ENCODE measurements around the gene PAIP2B.
"Not testable (repeated sequence)": the region's sequence is repeated elsewhere in the genome, so short reads cannot be mapped to it uniquely, and the experiment has no call there.

PAIP2B gene

DNA sequence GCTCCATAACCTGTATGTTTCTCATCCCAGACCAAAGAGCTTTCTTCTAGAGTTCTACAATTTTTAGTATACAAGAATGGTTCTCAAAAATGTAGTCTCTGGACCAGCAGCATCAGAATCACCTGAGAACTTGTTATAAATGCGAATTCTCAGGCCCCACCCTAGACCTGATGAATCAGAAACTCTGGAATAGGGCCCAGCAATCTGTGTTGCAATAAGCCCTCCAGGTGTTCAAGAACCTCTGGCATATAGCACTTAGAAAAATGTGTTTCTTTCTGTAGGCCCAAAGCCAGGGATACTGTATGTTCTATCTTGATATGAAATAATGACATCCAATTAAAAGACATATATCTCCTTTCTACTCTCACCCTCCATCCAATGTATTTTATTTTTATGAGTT, 10.4 kb downstream of the PAIP2B start:
- no peak for DNase-seq (ENCODE audit: low spot score)

DNA sequence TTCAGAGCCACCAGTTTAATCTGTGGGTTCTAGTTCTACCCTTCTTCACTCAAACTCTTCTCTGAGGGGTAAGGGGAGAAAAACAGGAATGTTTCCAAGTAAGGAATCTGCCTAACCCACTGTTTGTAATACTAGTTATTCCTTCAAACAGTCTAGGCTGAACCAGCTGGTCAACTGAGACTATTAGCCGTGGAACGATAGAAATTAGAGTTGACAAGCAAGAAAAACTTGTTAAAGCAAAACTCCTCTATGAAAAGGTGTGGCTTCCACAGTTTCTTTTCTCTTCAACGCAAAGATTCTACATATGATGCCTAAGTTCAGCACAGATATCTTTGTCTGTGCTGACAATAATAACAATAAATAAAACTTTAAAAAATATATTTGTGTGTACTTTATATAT, 11.5 kb downstream of the PAIP2B start:
- no peak for DNase-seq (ENCODE audit: low spot score)

DNA sequence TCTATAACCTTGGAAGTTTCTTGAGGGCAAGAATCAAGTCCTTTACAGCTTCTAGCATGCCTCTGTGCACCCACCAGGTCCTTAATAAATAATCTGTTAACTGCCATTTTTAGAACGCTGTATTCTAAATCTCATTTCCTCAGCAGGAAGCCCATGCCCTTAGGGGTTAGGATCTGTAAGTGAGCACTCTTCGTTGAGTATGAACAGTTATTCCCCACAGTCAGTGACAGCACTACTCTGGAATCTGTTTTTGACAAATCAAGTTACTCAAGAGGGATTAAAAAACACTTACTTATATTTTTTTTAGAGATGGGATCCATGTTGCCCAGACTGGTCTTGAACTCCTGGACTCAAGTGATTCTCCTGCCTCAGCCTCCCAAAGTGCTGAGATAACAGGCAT, 14.6 kb downstream of the PAIP2B start:
- DNase-seq (ENCODE audit: low spot score), result no peak

DNA sequence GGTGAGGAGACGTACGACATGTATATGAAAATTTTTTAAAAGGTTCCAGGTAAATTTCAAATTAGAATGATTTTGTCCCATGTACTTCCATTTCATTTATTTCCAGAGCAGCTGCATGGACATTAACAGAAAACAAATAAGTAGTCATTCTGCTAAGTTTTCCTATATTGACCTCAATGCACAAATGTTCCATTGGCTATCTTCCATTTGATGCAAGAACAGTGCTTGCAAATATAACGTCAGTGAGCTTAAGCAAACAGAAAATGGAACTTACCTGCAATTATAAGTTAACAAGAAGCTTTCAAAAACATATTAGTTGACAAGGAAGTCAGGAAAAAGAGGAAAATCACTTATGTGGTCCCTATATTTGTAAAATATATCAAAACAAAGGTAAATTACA, 16.6 kb downstream of the PAIP2B start:
- DNase-seq (ENCODE audit: low spot score), result no peak

DNA sequence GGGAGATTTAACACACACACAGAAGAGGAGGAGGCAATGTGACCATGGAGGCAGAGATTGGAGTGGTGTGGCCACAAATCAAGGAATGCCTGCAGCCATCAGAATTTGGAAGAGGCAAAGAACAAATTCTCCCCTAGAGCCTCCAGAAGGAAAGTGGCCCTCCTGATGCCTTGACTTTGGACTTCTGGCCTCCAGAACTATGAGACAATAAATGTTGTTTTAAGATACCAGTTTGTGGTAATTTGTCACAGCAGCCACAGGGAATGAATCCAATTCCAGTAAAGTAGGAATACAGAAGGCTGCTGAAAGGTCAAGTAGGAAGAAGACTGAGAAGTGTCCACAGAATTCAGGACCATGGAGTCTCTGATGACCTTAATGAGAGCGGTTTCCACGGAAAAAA, 18.1 kb downstream of the PAIP2B start:
- no peak for DNase-seq (ENCODE audit: low spot score)

DNA sequence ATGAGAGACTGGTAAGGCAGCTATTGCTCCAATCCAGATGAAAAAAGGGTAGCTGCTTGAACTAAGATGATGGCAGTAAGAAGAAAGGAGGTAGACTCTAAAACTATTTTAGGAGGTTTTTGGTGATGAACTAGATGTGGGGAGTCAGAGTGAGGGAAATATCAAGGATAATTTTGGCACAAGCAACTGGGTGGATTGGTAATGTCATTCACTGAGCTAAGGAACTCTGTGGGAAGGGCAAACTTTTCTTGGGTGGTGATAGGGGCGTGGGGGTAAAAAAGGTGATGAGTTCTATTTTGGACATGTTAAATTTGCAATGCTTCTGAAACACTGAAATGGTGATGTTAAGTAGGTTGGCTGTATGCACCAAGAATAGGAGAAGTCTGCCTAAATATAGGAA, 19.3 kb downstream of the PAIP2B start:
- DNase-seq (ENCODE audit: low spot score), result no peak

DNA sequence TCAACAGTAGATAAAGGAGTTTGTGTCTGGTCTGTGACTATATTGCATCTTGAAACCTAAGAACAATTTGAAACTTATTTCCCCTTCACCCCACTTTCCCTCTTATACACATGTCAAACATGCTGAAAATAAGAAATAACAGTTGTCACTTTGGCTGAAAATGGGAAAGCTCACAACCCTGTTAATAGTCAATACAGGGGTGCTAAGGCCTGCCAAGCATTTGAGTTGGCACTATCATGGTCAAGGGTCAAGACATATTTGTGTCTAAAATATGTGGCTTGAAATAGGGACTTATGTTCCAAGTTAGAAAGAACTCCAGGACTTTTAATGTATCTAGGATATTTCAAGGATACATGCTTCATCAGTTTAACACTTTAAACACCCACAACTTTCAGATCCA, 20.6 kb downstream of the PAIP2B start:
- no peak for DNase-seq (ENCODE audit: low spot score)

DNA sequence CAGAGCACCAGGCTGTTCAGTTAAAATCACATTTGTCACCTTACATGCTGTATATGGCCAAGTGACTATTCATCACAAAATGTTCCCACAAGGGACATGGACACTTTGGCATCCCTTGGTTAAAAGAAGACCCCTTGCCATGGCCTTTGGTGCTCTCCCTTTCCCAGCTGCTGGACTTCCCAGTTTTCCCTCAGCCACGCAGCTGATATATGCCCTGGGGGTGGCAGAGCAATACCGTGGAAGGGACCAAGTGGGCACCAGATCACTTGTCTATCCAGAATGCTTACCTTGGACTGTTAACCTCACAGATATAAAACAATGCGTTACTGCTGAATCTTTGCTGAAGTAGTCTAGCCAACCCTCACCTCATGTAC, 35.3 kb downstream of the PAIP2B start:
- DNase-seq (ENCODE audit: low spot score), result no peak

DNA sequence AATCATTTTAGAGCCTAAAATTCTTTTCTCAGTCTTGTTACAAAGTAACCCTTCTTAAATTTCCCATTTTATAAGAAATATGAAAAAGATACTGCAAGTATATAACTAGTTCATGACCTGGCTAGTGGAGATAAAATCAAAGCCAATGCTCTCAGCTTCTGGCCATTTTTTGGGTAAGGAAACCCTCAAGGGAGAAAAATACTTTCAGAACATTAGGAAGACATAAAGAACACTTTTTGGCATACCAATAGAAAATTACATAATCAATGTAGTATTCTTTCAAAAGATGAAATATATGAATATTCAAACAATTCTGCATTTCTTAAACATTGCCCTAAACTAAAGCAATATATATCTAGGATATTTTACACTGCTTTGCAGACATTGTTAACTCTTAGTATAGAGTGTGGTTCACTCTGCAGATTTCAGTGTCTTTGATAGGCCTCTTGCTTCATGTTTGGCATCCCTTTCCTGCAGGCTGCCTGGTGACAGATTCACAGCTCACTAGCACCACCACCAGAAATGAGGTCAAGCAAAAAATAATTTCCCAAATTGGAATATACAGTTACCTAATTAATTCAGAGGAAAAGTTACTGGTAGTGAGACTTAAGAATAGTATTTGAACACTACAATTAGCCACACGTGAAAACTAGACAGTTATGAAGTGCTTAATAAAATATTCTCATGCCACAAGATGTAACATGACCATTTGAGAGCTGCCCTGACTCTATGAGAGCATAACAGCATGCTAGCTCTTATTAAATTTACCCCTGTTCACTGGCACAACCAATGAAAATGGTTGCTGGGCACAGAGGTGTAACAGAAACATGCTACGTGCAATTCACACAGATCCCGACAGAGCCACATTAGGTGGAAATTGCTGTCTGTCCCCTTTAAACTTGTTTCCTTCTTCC, 36.0 kb downstream of the PAIP2B start:
- DNase-seq (ENCODE audit: low spot score), result peak; percentile 49

DNA sequence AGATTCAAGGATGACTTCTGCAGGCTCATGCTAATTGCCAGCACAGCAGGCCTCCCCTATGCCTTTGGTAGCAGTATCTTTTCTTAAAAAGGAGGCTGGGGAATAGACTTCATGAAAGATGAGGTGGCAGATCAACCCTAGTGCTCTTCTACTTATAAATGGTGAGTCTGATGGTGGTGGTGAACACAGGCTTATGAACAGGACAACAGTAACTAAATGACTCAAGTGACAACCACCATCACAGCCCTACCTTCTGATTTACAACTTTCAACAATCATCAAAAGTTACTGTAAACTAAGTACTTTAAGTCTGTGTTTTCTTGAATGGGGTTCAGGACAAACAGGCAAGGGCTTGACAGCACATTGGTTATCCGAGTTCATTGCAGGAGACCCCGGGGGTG, 39.3 kb downstream of the PAIP2B start:
- DNase-seq (ENCODE audit: low spot score), result no peak

DNA sequence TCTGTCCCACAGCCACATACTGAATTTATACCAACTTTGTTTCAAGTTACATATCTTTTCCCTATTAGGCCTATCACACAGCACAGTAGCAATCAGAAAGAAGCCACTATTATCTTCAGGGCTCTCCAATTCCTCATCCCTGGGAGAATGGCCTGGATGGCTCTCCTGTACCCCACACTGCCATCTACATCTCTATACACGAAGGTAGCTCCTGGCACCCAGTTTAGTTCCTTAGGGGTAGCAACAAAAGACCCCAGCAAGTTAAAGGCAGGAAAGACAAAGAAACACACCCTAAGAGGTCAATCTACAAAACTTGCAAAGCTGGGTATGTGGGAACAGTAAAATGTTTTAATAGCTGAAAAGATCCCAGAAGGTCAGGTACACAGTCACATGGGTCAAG, 39.9 kb downstream of the PAIP2B start:
- DNase-seq (ENCODE audit: low spot score), result no peak

DNA sequence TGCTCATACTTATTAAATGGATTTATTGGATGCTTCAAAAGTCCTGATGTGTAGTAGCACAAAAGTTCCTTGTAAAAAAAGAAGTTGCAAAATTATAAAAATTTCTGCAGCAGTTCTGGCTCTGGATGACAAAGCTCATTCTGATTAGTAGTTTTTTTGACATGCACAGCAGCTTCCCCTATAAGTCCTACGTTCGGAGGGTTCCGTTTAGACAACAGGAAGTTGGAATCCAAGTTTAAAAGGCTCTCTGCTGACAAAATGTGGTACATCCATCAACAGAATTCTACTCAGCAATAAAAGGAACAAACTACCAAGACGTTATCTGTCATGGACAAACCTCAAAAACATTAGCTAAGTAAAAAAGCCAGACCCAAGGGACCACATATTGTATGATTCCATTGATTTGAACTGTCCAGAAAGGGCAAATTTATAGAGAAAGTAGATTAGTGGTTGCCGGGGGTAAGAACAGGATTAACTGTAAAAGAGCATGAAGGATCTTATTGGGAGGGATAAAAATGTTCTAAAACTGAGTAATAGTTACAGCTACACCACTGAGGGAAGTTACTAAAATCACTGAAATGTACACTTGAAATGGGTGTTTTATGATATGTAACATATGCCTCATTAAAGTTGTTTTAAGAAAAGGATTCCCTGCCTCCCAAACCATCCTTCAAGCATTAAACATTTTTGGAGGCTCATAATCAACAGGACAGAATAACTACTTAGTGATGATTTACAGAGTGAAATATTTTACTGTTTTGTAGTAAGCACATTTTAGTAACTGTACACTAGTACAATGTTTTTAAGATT, 43.4 kb downstream of the PAIP2B start:
- not testable (repeated sequence) for DNase-seq (ENCODE audit: low spot score)

DNA sequence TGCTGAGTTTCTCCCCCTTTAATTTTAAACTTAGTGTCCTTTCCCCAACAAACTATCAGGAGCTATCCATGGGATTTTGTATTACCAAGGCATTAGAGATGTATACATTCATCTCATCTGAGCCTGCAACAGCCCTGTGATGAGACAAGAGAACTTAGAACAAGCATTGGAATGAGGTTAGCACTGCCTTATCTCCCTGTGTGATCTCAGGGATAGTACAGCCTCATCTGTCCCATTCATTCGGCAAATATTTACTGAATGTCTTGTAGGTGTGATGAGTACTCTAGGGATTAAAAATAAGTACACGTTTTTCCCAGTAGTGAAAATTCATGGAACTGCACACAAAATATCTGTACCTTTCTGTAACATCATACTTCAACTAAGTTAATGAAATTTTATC, 45.6 kb downstream of the PAIP2B start:
- DNase-seq (ENCODE audit: low spot score), result no peak

DNA sequence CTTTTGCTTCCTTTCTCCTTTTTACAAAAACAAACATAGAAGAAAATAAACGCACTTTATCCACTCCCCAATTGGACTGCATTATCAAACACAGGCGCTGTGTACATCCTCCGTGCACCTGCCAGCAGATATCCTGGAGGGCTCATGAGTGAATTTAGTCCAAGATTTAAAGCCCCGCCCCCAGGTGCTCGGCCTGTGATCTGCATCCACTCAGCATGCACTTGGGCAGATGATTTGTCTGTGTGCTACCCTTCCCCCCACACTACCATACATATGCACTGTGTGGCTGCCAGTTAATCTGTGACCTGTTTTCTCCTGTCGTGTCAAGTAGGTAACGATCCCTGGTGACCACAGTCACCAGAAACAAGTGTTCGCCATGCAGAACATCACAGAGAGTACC, 48.1 kb downstream of the PAIP2B start:
- DNase-seq (ENCODE audit: low spot score), result not testable (repeated sequence)

DNA sequence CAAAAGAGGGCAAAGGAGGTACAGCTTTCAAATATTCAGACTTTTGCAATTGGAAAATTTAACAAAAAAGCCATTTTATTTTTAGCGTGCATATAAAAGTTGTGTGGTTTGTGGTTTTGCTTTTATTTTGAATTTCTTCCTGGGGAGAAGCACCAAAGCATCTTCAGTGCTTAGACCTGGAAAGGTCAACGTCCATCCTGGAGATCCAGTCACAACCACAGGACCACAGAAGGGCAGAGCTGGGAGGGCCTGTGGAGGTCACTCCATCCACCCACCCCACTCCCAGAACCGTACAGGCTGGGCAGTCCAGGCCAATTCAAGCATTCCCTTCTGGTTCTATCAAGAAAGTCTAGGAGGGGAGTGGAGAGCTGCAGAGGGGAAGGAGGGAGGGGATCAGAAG, 52.7 kb downstream of the PAIP2B start:
- no peak for DNase-seq (ENCODE audit: low spot score)

DNA sequence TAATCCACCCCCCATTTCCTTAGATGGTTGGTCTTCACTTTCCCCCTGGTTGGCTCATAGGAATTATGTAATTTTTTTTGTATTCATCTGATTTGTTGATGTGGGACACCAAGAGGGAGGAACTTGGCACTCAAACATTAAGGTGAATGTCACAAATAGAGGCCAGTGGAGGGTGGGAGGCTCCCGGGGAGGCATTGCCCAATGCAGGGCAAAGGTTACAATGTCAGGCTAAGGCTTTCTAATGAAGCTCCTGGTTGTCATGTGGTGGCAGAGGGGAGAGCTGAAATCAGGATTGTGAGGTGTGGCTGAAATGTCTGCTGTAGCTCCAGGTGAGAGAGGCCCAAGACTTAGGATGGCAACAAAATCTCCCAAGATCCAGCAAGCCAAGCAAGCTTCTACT, 53.8 kb downstream of the PAIP2B start:
- DNase-seq (ENCODE audit: low spot score), result no peak

DNA sequence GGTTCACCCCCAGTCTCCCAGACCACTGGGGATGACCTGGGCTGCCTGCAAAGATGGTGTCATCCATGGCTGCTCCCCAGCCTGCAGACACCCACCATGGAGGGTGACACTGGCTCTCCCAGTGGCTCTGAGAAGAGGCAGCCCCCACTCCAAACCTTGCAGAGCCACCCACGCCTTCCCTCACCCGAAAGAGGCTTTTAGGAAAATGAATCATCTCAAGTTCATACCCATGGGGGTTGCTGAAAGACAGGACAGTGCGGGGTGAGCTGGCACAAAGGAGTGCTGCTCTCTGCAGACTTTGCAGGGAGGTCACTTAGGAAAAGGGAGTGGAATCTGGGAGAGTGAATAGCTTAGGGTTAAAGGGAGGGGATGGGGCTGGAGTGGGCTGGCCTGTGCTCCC, 60.1 kb downstream of the PAIP2B start:
- no peak for DNase-seq (ENCODE audit: low spot score)

DNA sequence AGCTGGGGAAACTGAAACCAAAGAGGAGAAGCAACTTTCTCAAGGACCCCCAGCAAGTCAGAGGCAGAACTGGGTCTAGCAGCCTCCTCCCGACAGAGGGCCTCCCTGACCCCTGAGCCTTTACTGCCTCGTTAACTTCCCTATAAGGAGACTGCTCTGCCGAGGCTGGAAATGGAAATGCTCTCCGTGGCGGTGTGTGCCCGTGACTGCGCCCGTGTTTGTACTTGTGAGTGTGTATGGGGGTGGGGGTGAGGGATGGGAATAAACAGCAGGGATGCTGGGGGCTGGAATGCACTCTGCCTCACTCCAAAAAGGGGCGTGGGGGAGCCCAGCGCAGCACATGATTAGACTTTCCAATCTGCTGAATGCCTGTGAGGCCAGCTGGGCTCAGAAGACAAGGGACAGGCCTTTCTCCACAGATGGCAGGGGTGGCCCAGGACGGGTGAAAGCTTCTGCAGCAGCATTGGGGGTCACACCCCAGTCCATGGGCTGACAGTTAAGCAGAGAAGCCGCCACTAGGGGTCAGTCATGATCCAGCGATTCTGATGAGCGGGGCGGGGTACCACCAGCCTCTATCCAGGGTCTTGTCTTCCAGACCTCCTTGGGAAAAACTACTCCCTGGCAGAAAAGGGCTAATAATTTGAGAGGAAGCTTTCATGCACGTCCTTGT, 69.6 kb downstream of the PAIP2B start:
- DNase-seq (ENCODE audit: low spot score), result peak; percentile 68

DNA sequence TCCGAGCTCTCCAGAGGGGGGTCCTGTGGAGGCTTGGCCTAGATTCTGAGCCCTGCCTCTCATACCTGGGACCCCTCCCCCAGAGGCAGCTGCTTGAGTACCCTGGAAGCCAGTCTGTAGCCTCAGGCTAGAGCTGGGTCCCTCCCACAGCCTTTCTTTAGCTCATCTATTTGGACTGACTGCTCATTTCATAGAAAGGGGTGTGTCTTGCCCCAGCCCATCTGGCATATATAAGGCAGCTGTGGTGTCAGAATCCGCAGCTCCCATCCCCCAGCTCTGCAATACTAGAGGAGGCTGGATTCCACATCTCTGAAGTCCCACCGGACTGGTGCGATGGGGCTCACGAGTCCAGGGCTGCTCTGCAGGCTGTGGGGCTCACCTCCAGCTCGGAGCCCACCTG, 70.3 kb downstream of the PAIP2B start:
- DNase-seq (ENCODE audit: low spot score), result peak; percentile 30

DNA sequence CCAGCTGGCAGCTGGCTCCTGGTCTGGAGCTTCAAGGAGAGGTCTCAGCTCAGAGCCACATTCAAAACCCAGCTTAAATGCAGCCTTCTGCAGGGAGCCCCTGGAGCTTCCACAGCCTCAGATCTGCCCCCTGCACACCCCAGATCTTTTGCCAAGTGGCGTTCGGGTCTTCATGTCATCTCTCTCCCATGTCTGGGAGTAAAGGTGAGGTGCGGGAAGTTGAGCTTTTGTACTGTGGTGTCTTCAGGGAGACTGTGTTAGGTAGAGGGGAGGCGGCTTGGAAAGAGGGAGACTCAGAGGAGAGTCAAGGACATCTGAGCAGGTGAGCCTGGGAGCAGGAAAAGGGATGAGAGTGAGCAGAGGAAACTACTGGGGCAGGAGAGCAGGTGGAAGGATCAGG, 71.1 kb downstream of the PAIP2B start:
- DNase-seq (ENCODE audit: low spot score), result no peak

DNA sequence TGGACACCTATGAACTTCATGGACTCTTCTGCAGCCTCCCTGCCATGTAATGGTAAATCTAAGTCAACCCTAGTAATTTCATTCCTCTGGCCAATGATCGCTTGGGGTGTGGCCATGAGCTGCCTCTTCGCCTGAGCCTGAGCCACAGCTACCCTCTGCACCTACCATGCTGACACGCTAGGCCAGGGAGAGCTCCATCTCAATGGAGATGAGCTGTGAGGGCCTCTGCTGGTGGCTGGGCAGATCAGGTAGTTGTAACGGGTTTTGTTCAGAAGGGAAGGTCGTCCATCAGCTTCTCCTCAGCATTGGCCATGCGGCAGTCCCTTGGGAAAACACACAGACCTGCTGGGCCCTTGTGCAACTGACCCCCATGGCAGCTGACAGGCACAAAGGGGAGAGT, 72.1 kb downstream of the PAIP2B start:
- no peak for DNase-seq (ENCODE audit: low spot score)

DNA sequence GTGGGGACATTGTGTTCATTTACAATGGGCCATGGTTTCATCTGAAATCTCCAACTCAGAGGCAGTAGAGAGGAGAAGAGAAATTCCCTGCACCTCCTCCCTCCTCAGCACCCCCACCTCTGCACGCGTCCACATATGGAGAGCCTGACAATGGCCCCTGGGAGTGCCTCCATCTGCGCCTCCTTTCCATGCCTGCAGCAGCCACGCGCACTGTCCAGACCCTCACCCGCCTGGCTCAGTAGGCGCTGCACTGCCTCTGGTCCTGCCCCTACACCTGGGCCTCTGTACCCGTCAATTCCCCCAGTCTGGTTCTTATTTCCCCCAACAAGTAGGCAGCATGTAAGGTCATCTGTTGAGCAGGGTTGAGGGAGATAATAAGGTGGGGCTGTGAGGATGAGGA, 72.6 kb downstream of the PAIP2B start:
- no peak for DNase-seq (ENCODE audit: low spot score)

Data from AG20443 (cell line).